ENCODE results near the gene KCNJ10.

KCNJ10 gene

GRCh38 chr1:160066829-160067745 is 2.9 kb downstream of the KCNJ10 start:
- no peak for TF ChIP-seq CTCF (IDR thresholded peaks at IDR 0.05; ENCODE audit: low read depth, low read length)
- DNase-seq = no peak
- no peaks in the 10 kb centered on the region for H3K36me3 ChIP-seq
- peaks cover 18% of the 10 kb centered on the region for H3K27me3 ChIP-seq (ENCODE audit: insufficient read depth, low read depth, severe bottlenecking)
- no peak overlapping the region for H3K27ac ChIP-seq
- H3K9me3 ChIP-seq (ENCODE audit: severe bottlenecking) = no peaks in the 10 kb centered on the region
- no peak overlapping the region for H3K4me3 ChIP-seq (ENCODE audit: low read depth, low read length)

GRCh38 chr1:160064746-160065145 is 5.2 kb downstream of the KCNJ10 start:
- H3K4me3 ChIP-seq (ENCODE audit: low read depth, low read length) = no peak overlapping the region
- no peak overlapping the region for H3K27ac ChIP-seq
- no peaks in the 10 kb centered on the region for H3K9me3 ChIP-seq (ENCODE audit: severe bottlenecking)
- TF ChIP-seq CTCF (IDR thresholded peaks at IDR 0.05; ENCODE audit: low read depth, low read length) = no peak
- H3K36me3 ChIP-seq = no peaks in the 10 kb centered on the region
- peaks cover 8% of the 10 kb centered on the region for H3K27me3 ChIP-seq (ENCODE audit: insufficient read depth, low read depth, severe bottlenecking)
- no peak for DNase-seq

- Histone ChIP-seq H3K36me3 (no peaks in the 10 kb centered on the region), H3K9me3 (ENCODE audit: severe bottlenecking) (no peaks in the 10 kb centered on the region), H3K27ac (no peak overlapping the region), H3K27me3 (ENCODE audit: insufficient read depth, low read depth, severe bottlenecking) (peaks cover 2% of the 10 kb centered on the region), H3K4me3 (ENCODE audit: low read depth, low read length) (no peak overlapping the region)
- no peak for TF ChIP-seq CTCF (IDR thresholded peaks at IDR 0.05; ENCODE audit: low read depth, low read length)
- no peak for DNase-seq
Observed at GRCh38 chr1:160064164-160064563, 5.8 kb downstream of the KCNJ10 start.

GRCh38 chr1:160063176-160063575 is 6.8 kb downstream of the KCNJ10 start:
- DNase-seq = no peak
- no peak for TF ChIP-seq CTCF (IDR thresholded peaks at IDR 0.05; ENCODE audit: low read depth, low read length)
- Histone ChIP-seq H3K9me3 (ENCODE audit: severe bottlenecking) (no peaks in the 10 kb centered on the region), H3K27me3 (ENCODE audit: insufficient read depth, low read depth, severe bottlenecking) (no peaks in the 10 kb centered on the region), H3K4me3 (ENCODE audit: low read depth, low read length) (no peak overlapping the region), H3K27ac (no peak overlapping the region), H3K36me3 (no peaks in the 10 kb centered on the region)

- Histone ChIP-seq H3K9me3 (ENCODE audit: severe bottlenecking) (no peaks in the 10 kb centered on the region), H3K4me3 (ENCODE audit: low read depth, low read length) (no peak overlapping the region), H3K27me3 (ENCODE audit: insufficient read depth, low read depth, severe bottlenecking) (no peaks in the 10 kb centered on the region), H3K27ac (no peak overlapping the region), H3K36me3 (no peaks in the 10 kb centered on the region)
- no peak for DNase-seq
- TF ChIP-seq CTCF (IDR thresholded peaks at IDR 0.05; ENCODE audit: low read depth, low read length) = no peak
Observed at GRCh38 chr1:160062230-160062532, 7.8 kb downstream of the KCNJ10 start.

Data from WERI-Rb-1 (cell line).